Measurements from ENCODE around the gene TULP1. TPM values are rescaled to one million over a fixed set of nuclear protein-coding genes. Genes with fewer than 3 reads are reported as not detected.

Gene TULP1
- total RNA-seq, 1 donor from 2014 or later = not detected

- no peak for DNase-seq (ENCODE audit: low read depth)
Measured at GRCh38 chr6:35496841-35497570, 15.7 kb downstream of the TULP1 start, which contains the start of gene TEAD3. Gene TEAD3 (minus strand): TSS chr6:35497079.

- DNase-seq (ENCODE audit: low read depth) = no peak
Measured at GRCh38 chr6:35496036-35496840, 16.5 kb downstream of the TULP1 start.

- no peak for DNase-seq (ENCODE audit: low read depth)
Measured at GRCh38 chr6:35495258-35496035, 17.2 kb downstream of the TULP1 start.

- DNase-seq (ENCODE audit: low read depth) = no peak
Measured at GRCh38 chr6:35494161-35494563, 18.5 kb downstream of the TULP1 start.

- no peak for DNase-seq (ENCODE audit: low read depth)
Measured at GRCh38 chr6:35493307-35493983, 19.3 kb downstream of the TULP1 start.

- no peak for DNase-seq (ENCODE audit: low read depth)
Measured at GRCh38 chr6:35492974-35493284, 19.8 kb downstream of the TULP1 start.

DNA sequence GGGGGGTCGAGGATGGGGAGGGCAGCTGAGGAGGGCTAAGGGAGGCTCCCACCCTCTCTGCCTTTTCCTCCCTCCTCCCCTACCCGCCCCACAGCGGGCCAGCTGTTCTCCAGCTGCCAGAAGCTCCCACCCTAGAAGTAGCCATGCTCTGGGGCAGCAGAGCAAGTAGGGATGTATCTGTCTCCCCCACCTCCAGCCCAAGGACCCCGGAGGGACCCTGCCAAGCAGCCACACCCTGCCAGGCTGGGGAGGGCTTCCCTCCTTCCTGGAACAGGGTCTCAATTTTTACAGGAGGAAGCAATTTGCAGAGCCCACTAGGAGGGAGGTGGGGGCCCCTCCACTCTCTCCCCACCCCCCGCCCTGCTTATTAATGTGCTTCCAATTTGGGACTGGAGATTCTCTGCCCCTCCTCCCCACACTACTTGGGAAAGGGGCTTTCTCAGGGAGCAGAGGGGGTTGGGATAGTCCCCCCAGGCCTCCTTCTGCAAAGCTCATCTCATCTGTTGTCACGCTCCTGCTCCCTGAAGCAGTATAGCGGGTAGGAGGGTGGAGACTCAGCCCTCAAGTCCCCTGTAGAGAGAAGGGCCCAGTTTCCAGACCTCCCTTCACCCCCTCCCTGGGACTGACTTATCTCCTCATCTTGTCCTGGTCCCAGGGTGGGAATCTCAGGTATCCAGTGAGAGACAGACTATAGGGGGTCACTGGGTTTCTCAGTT is 20.3 kb downstream of the TULP1 start:
- no peak for DNase-seq (ENCODE audit: low read depth)

DNA sequence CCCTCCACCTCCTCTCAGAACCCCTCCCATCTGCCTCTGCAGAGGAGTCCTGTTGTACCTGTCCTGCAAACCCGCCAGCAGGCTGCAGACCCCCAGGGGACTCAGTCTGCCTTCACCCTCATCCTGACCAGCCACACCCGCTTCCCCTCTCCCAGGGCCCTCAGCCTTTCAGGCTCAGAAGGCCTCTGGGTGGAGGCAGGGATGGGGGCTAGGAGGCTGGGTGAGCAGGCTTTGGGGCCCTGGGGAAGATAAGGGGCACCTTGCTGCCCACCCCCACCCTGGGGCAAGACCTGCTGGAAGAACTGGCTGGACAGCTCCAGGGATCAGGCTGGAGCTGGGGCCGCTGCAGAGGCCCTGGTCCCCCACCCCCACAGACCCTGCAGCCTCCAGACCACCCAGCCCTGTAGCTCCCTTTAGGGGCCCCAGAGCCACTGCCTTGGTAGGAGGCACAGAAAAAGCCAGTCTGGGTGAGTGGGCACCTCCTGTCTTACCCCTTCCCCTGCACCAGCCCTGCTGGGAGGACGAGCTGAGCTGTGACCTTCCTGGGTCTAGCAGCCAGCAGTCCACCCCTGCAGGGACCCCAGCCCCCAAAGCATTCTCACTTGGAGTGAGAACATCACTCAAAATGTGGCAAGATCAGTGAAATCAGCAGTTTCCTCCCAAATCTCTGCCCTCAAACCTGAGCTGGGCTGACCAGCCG is 21.0 kb downstream of the TULP1 start:
- no peak for DNase-seq (ENCODE audit: low read depth)

DNA sequence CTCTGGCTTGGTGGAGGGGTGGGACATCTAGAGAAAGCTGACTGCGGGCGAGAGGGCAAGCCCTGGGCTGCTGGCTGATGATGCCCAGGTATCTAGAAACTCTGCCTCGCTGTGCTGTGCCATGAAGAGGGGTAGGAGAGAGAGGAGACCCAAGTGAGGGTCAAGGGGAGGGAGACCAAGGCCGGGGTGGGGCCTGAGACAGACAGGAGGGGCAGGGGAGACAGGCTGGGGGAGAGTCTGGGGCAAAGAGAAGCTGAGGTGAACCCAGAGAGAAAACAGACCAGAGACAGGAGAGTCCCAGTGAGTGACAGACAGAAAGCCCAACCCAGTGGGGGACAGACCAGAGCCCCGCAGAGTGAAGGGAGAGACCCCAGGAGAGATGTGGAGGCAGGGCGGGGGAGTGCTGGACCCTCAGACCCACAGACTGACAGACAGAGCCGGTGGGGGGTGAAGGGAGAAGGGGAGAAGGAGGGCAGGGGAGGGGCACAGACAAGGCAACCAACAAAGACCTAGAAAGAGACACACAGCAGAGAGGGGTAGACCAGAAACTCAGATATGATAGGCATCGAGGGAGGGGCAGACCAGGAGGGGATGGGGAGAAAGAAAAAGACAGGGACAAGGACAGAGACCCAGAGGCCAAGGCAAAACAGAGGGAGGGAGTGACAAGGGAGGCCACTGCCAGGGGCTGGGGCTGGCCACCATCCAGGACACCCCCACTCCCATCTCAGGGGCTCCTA is 21.7 kb downstream of the TULP1 start:
- DNase-seq (ENCODE audit: low read depth) = no peak

DNA sequence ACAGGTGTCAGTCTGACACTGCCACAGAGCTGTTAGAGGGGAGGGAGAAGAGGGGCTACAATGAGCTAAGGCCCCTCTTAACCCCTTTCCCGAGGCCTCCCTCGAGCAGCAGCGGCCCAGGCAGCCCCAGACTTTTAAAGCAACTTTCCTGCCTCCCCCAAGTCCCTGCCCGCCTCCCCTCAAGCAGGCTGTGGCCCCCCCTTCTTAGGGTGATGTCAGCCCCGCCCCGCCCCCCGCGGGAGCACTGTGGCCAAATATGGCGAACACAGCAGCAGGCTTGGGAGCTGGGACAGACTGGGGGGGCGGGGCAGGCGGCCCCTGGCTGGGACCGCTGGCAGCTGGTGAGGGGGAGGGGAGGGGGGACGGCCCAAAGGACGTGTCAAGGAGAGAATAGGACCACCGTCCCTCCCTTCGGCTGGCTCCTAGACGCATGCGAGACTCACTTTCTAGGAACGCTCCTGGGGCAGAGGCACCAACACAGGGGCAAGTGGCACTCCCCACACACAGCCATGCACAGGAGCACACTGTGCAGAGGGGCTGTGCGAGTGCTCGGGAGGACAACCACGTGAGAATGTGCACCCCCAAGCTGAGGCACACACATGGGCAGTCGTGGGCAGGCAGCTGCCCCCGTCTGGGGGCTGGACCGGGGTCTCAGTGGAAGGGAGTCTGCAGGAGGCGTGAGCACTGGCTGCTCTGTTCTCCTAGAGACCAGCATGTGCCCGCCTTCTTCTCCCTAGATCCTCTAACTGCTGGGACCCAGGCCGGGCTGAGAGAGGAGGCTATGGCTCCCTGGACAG is 22.5 kb downstream of the TULP1 start:
- no peak for DNase-seq (ENCODE audit: low read depth)

DNA sequence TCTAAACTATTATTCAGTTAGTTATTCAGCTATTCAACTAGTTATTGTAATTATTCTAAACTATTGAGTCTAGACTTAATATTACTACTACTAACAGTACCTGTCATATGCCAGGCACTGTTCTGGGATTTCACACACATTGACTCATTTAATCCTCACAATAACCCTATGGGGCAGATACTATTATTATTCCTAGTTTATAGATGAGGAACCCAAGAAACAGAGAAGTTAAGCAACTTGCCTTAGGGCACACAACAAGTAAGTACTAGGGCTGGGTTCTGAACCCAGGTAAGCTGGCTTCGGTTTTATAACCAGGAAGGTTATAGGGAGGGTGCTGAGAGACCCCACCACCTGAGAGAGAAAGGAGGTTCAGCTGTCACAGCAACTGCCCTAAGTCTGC is 23.6 kb downstream of the TULP1 start:
- no peak for DNase-seq (ENCODE audit: low read depth)

- no peak for DNase-seq (ENCODE audit: low read depth)
Measured at GRCh38 chr6:35488517-35488862, 24.2 kb downstream of the TULP1 start.

DNA sequence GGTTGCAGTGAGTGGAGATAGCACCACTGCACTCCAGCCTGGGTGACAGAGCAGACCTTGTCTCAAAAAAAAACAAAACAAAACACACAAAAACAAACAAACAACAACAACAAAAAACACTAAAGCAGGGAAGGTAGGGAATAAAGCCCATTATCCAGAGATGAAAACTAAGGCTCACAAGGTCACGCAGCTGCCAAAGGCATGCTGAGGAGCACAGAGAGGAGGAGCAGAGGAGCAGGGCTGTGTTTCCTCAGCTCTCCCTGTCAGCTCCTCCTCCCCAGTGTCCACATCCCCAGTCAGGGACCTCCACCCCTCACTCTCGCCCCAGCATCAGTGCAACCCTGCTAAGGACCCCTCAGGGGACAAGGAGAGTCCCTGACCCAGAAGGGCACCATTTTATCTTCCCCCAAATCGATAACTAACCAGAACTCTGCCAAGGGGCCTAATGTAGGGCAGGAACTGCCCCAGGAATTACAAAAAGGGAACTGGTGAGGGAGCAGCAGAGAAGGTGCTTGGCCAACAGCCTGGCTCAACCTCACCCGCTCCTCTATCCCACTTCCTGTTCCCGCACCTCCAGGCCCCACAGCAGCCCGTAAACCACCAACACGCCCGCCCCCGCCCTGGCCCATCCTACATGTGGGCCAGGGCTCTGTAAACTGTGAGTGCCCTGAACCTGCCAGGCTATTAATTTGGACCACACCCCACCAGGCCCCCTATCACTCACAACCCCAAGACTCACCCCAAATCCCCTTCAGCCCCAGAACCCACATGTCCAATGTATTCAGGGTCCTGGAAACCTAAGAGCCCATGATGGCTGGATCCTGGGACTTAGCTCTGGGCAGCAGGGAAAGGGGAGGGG is 24.8 kb downstream of the TULP1 start:
- DNase-seq (ENCODE audit: low read depth) = no peak

DNA sequence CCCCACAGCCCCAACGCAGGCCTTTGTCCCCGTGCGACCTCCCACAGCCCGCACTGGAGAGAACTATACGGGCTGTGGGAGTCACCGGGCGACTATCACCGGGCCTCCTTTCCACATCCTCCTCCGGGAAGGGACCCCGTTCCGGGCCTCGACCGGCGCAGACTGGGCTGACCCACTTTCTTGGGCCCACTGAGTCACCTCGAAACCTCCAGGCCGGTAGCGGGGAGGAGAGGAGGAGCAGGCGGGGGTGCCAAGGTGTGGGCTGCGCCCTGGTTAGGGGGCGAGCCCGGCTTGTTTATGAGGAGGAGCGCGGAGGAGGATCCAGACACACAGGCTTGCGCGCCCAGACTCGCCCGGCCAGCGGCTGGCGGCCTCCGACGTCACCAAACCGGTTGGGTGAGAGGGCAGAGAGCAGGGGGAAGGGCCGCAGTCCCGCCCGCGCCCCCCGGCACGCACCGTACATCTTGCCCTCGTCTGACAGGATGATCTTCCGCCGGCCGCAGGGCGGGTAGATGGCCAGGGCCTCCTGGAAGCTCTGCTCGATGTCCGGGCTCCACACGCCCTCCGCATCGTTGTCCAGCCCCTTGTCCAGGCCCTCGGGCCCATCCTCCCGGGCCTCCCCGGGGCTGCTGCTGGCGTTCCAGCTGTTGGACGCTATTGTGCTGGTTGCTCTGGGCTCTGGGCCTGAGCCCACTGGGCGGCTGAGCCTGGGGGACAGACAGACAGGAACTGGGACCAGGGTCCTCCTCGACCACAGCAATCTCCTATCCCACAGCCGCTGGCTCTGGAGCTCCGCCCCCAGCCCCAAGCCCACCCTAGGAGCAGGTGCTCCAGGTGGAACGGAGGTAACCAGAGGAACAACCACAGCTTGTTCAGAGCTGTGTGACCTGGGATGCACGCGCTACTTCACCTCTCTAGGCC is 26.4 kb downstream of the TULP1 start:
- no peak for DNase-seq (ENCODE audit: low read depth)

- no peak for DNase-seq (ENCODE audit: low read depth)
Measured at GRCh38 chr6:35485402-35485877, 27.3 kb downstream of the TULP1 start.

DNA sequence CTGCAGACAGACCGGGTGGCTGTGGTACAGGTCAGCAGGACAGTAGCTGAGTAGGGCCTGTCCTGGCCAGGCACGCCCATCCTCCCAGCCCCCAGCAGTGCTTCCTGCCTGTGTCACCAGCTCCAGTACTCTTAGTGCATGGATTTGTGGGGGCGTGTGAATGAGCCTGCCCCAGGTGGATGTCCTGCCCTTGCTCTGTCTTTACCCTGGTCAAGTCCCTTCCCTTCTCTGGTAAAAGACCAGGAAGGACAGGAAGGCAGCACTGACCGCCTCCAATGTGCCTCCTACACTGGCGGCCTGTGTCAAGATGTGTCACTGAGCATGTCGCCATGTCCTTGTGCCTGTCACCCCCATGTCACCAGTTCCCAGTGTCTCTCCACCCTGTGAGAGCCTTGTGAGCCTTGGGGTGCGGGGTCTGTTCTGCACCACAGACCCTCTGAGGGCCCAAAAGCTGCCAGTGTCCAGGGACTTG is 27.7 kb downstream of the TULP1 start:
- DNase-seq (ENCODE audit: low read depth) = peak; percentile 53
